Epithelial cell of proximal tubule (primary cell): ENCODE results near the gene LUZP2. TPM values are rescaled to one million over a fixed set of nuclear protein-coding genes. Genes with fewer than 3 reads are reported as not detected.

Source experiments
- DNase-seq: peaks from one replicate; pipeline ENCODE4 v3.0.0-alpha.2; 2011; ENCODE audit warnings: low read depth
- H3K4me3 ChIP-seq: 2 replicates; pipeline ENCODE4 v1.5.1; 2011; ENCODE audit warnings: low read depth, mild to moderate bottlenecking, low read length
- total RNA-seq: library from RNA; depleted of rRNA; stranded (reverse); fragments of >200 nt; gene quantifications from 2 replicates; pipeline ENCODE4 v1.2.3, GENCODE V29; 2015
- TF ChIP-seq, protein P1 (sequence below): conservative IDR thresholded peaks from 2 replicates; pipeline ENCODE4 v1.5.1; 2012; ENCODE audit warnings: low read depth, mild to moderate bottlenecking, low read length

Gene LUZP2
- total RNA-seq, 1 donor from 2014 or later: 0.75 TPM

DNA sequence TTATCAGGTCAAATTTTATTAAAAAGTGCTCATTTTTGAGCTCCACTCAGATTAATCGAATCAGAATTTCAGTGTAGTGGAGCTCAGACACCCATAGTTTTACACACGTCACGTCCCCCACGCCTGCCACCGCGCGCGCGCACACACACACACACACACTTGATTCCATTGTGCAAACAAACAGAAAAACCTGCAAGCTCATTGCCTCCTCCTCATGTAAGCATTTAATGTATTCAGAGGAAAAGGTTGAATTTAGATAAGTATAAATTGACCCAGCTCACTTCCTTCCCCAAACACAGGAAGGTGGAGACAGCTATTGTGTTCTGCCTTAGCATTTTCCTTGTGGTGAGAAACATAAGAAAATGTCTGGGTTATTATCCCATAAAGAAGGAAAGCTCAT is 336.7 kb downstream of the LUZP2 start:
- DNase-seq: no peak
- TF ChIP-seq, protein P1, sequence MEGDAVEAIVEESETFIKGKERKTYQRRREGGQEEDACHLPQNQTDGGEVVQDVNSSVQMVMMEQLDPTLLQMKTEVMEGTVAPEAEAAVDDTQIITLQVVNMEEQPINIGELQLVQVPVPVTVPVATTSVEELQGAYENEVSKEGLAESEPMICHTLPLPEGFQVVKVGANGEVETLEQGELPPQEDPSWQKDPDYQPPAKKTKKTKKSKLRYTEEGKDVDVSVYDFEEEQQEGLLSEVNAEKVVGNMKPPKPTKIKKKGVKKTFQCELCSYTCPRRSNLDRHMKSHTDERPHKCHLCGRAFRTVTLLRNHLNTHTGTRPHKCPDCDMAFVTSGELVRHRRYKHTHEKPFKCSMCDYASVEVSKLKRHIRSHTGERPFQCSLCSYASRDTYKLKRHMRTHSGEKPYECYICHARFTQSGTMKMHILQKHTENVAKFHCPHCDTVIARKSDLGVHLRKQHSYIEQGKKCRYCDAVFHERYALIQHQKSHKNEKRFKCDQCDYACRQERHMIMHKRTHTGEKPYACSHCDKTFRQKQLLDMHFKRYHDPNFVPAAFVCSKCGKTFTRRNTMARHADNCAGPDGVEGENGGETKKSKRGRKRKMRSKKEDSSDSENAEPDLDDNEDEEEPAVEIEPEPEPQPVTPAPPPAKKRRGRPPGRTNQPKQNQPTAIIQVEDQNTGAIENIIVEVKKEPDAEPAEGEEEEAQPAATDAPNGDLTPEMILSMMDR: no peak

DNA sequence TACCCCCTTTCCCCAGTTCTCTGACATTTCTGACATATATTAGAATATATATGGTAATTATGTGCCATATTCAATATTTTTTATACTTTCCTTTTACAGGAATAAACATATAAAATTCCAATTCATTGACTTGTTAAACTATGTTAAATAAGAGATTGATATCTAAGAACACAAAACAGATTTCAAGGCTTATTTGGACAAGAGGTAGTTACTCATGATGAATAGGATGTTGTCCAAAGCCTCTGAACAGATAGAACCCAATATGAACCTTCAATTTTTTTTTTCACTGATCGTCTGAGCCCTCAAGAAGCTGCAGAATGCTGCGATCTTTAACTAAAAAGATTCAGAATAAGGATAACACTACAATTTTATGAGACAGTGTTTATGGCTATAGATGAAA is 340.3 kb downstream of the LUZP2 start:
- TF ChIP-seq, protein P1: no peak
- no peak for DNase-seq
- no peak overlapping the region for H3K4me3 ChIP-seq

More for the DNA sequence above, 336.7 kb downstream of the LUZP2 start:
- H3K4me3 ChIP-seq: no peak overlapping the region

DNA sequence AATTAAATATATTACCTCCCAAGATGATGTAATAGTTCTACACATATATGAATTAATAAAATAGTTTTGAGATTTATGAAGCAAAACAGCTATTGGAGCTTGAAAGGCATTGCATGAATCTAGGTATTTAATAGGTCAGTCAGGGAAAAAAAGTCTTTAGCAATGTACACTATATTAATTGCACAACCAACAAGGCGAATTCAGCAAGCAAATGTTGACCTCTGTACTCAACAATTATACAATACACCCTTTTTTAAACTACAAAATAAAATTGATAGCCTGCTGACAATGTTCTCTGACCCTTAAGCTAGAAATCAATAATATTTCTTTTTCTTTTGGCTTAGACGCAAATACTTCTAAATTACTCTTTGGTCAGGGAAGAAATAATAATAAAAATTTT is 345.5 kb downstream of the LUZP2 start:
- no peak overlapping the region for H3K4me3 ChIP-seq
- TF ChIP-seq, protein P1: no peak
- DNase-seq: no peak

DNA sequence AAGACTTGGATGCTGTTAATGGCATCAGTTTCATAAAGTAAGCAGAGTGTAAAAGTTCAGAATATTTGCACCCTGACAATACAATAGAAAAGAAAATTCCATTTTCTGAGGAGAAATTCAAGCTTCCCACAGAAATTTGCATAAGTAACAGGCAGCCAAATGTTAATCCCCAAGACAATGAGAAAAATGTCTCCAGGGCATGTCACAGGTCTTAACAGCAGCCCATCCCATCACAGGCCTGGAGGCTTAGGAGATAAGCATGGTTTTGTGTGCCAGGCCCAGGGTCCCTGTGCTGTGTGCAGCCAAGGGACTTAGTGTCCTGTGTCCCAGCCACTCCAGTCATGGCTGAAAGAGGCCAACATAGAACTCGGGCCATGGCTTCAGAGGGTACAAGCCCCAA is 347.6 kb downstream of the LUZP2 start:
- TF ChIP-seq, protein P1: no peak
- no peak for DNase-seq
- no peak overlapping the region for H3K4me3 ChIP-seq

GRCh38 chr11:24848857-24849256 is 352.0 kb downstream of the LUZP2 start:
- TF ChIP-seq, protein P1: no peak
- no peak for DNase-seq
- H3K4me3 ChIP-seq: no peak overlapping the region

DNA sequence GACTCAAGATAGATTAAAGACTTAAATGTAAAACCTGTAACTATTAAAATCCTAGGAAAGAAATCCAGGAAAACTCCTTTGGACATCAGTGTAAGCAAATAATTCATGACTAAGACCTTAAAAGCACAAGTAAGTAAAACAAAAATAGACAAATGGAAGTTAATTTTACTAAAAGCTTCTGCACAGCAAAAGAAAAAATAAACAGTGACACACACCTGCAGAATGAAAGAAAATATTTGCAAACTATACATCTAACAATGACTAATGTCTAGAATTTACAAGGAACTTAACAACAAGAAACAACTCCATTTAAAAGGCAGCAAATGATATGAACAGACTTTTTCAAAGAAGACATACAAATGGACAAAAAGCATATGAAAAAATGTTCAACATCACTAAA is 359.1 kb downstream of the LUZP2 start:
- no peak for DNase-seq
- H3K4me3 ChIP-seq: no peak overlapping the region
- TF ChIP-seq, protein P1: no peak

DNA sequence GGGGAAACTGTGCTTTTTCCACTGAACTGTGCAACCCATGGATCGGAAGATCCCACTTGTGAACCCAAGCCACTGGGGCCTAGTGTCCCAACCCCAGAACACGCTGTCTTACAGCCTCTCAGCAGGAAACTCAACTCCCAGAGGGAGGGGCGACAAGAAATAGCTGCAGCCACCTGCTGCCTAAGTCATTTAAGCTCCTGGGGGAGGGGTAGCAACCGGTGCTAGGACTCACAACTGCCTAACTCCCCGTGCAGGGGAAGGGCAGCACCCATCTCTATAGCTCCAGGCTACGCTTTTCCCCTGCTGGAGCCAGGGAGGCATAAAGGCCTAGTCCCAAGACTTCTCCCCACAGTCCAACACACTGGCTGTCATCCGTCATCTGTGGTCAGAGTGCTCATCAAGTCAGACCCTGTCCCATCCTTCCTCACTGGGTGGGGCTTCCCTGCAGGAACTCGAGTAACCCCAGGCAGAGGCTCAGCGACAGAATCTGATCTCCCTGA is 363.0 kb downstream of the LUZP2 start:
- TF ChIP-seq, protein P1: no peak

More for the DNA sequence above, 363.0 kb downstream of the LUZP2 start:
- H3K4me3 ChIP-seq: no peak overlapping the region
- DNase-seq: no peak
